GM19372 (cell line): ENCODE data around the gene INPP5J.
"Not testable (repeated sequence)": the region's sequence is repeated elsewhere in the genome, so short reads cannot be mapped to it uniquely, and the experiment has no call there.

ENCODE experiments used
- ATAC-seq: cut with Tn5 transposase; IDR thresholded peaks from one replicate; pipeline ENCODE4 v1.9.1; 2021; ENCODE audit warnings: mild to moderate bottlenecking, low read depth, moderate library complexity; ENCODE audit not compliant: unreplicated experiment

INPP5J gene

DNA sequence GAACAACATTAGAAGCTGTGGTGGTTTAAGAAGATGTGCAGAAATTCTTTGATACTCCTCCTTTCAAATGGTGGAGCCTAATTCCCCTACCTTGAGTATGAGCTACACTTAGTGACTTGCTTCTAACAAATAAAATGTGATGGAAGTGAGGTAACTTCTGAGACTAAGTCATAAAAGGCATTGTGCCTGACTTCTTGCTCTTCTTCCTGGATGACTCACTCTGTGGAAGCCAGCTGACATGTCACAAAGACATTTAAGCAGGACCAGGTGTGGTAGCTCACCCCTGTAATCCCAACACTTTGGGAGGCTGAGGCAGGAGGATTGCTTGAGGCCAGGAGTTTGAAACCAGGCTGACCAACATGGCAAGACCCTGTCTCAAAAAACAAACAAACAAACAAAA is 21.5 kb downstream of the INPP5J start:
- no peak for ATAC-seq

DNA sequence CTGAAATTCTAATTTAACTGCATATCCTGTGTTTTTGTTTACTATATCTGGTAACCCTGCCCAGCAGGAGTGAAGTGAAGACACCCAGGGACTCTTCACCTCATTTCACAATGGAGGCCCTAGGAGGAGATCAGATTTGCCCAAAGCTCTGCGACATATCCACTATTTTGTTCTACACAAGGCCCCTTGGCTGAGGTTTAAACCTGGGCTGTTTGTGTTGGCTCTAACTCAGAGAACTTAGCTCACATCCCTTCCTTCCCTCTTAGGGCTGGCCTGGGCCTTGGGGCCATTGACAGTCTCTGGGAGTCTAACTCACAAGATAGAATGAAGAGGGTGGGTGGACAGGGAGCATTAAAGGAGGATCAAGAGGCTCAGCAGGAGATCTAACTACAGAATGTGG is 25.7 kb downstream of the INPP5J start:
- no peak for ATAC-seq

DNA sequence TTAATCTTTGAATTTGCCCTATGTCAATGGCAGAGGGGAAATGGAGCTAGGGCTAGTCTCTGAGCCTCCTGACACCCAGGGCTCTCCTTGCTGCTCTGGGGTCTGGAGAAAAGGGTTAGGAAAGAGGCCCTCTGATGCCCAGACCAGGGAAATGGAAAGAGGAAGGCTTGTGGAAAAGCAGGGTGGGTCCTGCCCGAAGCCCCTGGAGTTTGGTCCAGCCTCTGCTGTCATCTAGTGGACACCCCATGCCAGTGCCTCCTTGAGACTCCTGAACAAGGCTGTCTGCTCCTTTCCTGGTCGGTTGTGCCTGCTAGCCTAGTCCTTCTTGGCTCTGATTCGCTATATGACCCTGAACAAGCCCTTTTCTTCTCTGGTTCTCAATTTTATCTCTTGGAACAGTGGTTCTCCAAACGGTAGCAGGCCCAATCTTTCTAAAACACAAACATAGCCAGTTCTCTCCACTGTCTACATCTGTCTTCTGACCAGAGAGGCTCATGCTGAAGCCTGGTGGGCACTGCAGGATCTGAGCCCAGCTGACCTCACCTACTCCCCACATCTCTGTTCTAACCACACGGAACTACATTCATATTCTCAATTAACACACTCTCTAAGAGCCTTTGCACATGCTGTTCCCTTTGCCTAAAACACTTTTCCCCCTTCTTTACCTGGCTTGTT is 26.3 kb downstream of the INPP5J start:
- no peak for ATAC-seq

DNA sequence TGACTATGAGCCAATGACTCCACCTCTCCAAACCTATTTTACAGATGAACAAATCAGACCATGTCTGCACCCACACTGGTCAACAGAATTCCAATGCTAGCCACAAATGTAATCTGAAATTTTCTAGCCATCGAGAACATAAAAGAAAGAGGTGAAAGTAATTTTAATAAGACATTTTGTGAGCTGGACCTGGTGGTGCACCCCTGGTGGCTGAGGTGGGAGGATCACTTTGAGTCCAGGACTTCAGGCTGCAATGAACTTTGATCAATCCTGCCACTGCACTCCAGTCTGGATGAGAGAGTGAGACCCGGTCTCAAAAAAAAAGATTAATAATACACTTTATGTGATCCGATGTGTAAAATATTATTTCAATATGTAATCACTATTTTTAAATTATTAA is 27.8 kb downstream of the INPP5J start:
- no peak for ATAC-seq

DNA sequence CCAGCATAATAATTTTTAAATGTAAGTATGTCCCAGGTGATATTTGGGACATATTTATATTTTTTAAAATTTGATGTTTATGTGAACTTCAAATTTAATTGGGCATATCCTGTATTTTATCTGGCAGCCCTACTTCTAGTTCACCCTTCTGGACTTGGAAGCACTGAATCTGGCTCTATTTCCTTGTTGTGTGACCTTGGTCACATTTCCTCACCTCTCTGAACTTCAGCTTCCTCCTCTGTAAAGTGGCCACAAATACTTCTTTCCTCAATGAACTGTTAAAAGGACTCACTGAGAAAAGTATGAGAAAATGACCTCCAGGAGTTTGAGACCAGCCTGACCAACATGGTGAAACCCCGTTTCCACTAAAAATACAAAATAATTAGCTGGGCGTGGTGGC is 29.1 kb downstream of the INPP5J start:
- no peak for ATAC-seq

DNA sequence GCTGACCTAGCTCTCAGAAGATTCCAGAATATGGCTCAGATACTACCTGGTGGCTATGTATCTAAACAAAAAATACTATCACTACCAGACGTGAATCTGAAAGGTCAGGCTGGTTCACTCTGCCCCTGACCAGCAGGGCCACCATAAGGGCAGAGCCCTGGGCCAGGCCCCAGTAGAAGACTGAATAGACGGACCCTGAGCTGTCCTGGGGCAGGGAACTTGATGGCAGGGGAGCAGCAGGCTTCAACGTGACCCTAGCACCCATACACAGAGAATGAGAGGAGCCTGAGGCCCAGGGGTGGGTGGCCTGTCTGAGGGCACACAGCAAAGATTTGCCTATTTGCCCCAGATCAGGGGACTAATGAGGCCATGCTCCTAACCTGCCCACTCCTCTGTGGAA is 30.6 kb downstream of the INPP5J start:
- ATAC-seq = no peak

DNA sequence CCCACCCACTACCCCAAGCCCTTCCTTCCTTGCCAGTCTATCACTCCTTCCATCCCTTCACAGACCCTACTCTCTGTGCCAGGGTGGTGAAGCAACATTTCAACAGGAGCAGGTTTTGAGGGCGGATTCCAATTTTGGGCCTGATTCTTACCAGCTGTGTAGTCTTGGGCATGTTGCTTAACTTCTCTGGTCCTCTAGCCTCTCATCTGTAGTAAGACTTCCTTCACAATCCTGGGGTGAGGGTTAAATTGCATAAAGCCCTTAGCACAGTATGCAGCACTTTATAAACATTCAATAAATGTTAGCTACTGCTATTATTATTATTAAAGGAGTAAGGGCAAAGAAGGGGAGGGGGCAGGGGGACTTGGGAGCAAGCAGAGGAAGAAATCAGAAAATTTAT is 32.2 kb downstream of the INPP5J start:
- no peak for ATAC-seq

DNA sequence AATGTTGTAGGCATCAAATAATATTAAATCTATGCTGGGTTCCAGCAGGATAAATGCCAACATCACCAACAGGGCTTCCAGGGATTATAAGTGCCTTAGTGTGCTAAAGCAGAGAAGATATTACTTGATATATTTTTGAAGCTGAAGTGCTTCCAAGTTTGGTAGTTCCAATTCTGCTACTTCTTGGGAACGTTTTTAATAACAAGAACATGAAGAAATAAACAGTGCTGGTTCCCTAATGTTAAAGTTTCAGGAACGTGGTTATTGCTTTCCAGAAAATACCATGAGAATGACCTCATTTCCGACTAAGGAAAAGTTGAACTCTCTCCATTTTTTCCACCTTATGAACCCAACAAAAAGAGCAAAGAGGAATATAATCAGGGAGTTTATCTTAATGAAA is 32.7 kb downstream of the INPP5J start:
- ATAC-seq = no peak

DNA sequence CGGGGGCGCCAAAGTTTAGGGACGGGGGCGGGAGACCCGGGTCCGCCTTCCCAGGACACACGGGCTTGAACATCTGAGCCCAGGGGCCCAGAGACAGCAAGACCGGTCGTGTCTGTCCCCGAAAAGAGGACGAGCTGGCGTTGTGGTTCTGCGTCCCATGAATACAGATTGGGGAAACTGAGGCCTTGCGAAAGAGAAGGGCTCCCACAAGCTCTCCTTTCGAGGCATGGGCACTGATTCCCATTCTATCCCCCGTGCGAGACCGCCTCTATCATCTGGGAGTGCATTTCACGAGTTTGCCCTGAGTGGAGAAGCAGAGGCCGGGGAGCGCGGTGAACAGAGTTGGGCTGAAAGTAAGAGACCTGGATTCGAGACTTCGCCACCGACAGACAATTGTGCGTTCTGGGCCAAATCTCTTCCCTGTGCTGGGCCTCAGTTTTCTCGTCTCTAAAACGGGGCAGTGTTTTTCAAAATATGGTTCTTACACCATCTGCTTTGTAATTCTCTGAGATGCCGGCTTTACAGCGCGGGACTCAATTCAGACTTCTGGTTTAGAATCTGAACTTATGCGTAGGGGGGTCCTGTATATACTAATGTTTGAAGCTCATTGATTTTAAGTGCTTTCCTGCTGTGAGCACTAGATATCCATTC is 37.7 kb downstream of the INPP5J start:
- ATAC-seq = peak; percentile 23

DNA sequence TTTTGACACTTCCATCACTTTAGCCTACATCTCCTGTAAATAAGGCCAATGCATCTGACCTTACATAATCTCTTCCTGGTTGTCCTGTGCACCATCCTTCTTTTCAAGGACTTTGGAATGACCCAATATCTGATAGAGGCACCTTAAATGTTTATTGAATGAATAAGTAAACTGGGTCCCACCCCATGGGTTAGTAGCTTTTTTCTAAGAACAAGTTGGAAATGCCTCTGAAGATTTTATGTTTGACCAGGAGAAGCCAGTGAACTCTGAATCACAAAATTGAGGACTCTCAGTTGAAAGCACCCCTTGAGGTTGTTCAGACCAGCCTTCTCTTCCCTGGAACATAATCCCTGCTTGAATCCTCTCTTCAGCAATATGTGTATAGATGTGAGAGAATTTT is 38.6 kb downstream of the INPP5J start:
- ATAC-seq = no peak

DNA sequence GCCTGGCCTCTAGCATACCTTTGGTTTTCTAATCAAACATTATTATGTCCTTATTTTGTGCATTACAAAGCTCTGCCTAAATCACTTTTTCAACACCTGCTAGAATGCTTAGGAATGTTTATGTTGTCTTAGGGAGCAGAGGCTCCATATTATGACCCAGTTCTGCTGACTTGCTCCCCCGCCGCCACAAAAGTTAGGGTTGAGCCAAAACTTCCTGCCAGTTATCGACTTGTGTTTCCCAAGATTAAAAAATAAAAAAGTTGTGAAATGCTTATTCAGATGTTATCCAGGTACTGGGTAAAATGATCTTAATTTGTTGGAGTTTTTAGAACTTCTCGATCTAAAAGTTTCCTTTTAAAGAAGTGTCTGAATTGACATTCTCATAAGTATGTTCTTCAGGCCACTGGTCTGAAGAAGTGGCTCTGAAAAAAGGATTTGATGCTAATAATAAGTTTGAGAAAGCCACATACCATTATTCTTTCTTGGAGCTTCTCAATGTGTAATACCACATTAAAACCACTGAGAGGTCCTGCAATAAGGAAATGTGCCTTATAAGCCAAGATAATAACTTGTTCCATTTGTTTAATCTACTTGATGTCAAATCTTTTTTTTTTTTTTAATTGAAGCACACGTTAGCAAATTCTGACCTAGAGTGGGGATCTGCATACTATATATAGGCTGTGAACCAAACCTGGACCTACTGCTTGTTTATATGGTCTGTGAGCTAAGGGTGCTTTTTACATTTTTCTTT is 39.4 kb downstream of the INPP5J start:
- no peak for ATAC-seq

DNA sequence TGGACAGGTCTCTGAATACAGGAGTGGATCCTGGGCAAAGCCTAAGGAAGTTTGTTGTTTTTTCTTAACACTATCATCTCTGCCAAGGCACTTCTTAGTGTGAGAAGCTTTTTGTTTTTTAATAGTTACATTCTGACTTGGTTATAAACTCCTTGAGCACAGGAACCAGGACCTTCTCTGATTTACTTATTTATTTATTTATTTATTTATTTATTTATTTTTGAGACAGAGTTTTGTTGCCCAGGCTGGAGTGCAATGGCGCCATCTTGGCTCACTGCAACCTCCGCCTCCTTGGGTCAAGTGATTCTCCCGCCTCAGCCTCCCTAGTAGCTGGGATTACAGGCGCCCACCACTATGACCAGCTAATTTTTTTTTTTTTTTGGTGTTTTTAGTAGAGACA is 48.2 kb downstream of the INPP5J start:
- ATAC-seq = no peak

DNA sequence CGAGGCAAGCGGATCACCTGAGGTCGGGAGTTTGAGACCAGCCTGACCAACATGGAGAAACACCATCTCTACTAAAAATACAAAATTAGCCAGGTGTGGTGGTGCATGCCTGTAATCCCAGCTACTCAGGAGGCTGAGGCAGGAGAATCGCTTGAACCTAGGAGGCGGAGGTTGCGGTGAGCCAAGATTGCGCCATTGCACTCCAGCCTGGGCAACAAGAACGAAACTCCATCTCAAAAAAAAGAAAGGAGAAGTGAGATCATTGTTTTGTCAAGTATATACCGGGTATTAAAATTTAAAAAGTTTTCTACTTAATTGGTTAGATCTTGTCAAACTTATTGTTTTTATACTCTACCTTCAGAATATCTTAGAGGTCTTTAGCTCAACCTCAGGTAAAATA is 49.0 kb downstream of the INPP5J start:
- not testable (repeated sequence) for ATAC-seq

DNA sequence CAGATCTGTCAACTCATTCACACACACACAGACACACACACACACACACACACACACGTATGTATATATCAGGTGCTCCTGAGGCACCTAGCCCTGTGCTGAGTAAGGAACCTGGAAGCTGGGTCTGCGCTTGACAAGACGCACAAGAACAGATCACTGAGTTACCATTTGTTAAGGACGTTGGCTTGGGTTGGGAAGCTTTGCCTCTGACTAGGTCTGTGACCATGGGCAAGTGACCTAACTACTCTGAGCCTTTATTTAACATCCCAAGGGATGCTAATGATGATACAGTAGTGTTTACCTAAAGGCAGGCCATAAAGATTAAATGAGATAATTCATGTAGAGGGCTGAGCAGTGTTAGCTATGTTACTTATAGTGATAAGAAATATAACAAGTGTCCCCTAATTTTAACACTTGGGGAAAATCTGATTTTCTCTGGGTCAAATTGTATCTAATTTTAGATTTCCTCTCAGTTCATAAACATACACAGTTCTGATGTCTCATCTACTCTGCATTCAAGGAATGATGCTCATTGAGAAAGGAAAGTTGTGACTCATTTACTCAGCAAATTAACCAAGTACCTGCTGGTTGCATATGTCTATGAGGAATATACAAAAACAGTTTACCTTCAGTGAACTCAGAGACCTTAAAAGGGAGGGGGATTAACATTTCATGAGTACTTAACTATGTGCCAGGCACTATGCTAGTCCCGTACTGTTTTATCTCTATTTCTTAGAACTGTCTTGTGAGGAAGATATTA is 50.8 kb downstream of the INPP5J start:
- ATAC-seq = no peak

DNA sequence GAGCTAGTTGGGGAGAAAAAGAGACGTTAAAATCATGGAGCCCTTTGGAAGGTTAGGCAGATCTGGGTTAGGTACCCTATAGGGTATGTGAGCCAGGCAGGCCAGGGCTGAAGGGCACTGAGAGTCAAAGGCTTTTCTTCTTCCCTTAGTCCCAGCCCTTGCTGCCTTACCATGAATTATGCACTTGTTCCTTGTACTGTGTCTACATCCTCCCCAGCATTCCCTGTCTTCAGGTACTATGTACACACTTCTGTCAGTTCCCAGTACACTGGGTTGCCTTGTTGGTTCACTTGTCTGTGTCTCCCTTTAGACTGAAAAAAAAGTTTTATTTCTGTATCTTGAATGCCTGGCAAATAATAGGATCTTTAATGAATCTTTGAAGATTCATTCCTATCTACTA is 54.2 kb downstream of the INPP5J start:
- ATAC-seq = no peak

DNA sequence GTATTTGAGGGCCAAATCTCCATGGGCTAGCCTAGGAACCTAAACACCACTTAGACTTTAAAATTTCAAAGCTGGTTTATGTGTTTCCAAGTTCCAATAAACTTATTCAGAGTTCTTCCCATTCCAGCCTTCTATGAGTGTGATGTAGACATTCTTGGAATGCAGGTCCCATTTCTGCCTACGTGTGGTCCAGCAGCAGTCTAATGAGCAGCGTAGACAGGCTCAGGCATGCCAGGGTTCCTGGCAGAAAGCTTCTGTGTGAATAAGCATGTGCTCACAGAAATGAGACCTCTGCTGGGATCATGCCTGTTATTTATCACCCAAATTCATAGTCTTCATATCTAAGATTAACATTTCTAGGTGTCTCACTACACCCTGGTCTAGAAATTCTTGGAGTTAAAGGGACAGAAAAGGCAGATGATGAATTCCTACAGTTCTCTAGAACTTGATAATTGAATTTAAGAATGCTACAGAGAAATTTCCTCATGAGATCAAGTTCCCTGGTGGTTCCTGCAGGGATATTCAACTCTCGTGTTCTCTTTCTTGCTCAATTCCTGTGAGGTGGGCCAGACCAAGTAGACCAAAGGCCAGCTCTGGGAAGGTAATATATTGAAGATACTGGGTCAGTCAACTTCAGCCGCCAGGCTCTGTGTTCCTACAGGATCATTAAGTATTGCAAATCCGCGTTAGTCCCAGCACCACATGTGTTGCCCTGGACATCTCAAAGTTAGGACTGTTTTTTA is 54.8 kb downstream of the INPP5J start:
- ATAC-seq = no peak

DNA sequence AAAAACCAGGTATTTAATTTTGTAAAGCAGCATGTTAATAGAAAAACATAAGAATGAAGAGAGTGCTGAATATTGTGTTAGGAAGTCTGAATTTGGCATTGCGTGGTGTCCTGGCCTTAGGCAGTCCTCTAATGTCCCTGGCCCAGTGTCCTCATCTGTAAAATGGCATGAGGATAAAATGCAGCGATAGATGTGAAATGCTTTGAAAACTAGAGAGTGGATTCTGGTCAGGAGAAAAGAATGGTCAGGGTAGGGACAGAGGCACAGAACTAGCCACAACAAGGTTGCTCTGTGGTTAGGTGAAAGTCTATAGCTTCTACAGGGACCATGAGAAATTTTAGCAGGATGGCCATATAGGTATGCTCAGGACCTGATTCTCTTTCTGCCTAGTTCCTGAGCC is 56.1 kb downstream of the INPP5J start:
- no peak for ATAC-seq

DNA sequence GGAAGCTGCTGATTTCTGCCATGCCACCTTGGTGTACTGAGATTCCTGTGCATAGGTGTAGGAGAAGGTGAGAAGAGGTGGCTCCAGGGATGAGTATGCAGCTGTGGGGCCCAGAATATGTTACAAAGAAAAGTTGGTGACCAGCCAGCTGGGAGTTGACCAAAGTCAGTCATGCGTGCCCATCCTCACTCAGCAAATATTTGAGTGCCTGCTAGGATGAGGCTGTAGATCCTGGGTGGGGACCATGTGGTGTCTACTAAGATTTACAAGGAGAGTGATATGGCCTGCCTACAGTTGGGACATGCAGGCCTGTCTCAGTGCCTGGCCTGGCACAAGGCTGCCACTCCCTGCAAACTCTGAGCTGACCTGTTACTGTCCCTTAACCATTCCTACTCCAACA is 56.6 kb downstream of the INPP5J start:
- no peak for ATAC-seq

DNA sequence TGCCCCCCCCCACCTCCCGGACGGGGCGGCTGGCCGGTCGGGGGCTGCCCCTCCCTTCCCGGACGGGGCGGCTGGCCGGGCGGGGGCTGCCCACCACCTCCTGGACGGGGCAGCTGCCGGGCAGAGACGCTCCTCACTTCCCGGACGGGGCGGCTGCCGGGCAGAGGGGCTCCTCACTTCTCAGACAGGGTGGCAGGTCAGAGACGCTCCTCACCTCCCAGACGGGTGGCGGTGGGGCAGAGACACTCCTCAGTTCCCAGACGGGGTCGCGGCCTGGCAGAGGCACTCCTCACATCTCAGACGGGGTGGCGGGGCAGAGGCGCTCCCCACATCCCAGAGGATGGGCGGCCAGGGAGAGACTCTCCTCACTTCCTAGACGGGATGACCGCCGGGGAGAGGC is 61.2 kb downstream of the INPP5J start:
- no peak for ATAC-seq
